DMS 273 treated with DMSO at 0.1 percent for 48 hours (cell line): ENCODE results near the gene CCDC136.

Source experiments
- DNase-seq: peaks from one replicate; lab custom pipeline; 2025; lab: John Stamatoyannopoulos, UW

Gene CCDC136

GRCh38 chr7:128831994-128832879, 40.5 kb downstream of the CCDC136 start:
- DNase-seq, result peak; percentile 93

- DNase-seq, result no peak
These were observed 41.0 kb downstream of the CCDC136 start for GRCh38 chr7:128832880-128833147.

DNA sequence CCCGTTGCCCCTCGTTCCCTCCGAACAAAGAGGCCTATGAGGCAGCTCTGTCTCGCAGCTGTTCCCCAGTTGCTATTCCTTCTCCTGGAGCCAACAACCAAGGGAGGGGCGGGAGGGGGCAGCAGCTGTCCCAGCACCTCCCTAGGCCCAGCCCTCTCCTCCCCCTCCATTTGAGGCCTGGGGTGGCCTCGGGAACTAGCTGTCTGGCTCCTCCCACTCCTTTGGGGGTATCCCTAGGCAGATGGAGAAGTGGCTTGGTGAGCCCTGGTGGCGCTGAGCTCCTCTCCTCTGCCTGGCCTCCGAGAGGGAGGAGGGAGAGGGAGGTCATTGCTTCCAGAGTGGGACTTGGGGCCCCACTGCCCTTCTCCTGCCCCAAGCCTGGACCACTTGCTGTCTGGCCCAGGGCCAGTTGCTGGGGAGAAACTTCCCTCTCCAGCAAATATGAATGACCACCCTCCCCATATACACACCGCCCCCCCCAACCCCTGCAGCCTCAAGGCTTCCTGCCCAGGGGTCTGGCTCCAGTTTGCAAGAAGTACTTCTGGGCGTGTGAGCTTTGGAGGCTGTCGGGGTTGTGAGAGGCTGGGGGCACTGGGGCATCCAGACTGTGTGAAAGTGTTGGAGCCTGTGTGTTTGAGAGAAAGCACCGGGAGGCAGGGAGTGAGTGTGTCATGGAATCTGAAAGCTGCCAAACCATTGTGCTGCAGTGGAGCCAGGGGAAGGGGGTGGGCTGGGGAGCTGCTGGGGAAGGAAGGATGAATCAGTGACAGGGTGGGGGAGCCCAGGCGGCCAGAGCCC, 41.6 kb downstream of the CCDC136 start:
- DNase-seq, result peak; percentile 98

DNA sequence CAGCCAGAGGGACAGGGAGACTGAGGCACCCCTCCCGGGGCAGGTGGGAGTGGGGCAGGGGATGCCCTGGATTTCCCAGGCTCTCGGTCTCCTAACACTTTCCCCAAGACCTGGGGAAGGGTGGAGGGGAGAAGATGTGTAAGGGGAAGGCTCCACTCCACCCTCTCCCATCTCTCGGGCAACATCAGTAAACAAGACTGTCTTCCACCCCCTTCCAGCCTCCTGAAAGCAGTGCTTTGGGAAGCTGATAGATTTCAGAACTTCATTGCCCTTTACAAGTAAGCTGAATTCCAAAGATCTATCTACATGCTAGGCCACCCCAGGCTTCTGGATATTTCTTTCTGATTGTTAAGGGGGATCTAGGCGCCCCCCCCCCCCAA, 42.2 kb downstream of the CCDC136 start:
- no peak for DNase-seq

DNA sequence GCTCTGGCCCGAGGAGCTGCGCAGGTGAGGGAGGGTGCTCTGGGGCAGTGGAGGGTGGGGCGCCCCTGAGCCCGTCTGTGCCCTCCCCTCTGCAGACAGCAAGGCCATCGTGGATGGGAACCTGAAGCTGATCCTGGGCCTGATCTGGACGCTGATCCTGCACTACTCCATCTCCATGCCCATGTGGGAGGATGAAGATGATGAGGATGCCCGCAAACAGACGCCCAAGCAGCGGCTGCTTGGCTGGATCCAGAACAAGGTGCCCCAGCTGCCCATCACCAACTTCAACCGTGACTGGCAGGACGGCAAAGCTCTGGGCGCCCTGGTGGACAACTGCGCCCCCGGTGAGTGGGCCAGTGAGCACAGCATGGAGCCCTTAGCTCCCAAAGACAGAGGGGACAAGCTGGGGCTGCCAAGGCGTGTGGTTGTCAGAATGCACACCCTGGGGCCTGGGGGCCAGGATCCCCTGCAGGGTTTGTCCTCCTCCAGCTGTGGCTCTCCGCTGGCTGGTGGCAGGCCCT, 43.5 kb downstream of the CCDC136 start:
- DNase-seq, result no peak

GRCh38 chr7:128835790-128836641, 44.2 kb downstream of the CCDC136 start:
- DNase-seq, result no peak

DNA sequence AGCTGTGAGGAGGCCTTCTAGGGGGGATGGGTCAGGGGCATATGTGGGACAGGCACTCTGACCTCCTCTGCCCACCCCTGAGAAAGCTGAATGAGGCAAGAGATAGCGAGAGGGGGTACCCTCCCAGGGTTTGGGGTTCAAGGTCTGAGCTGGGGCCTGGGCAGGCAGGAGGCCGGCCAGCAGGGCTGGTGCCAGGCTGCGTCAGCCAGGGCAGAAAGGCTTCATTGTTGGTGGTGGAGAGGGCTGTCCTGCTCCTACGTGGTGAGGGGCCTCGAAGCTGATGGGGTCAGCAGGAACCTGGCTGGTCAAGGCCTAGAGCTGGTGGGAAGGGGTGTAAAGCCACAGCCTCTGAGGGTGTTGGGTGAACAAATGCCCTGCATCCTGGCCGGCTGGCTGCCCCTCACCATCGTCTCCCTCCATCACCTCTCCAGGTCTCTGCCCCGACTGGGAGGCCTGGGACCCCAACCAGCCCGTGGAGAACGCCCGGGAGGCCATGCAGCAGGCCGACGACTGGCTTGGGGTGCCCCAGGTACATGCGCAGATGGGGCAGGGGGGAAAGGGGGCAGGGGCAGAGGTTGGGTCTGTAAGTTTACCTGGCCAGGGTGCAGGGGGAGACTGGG, 45.1 kb downstream of the CCDC136 start:
- no peak for DNase-seq

DNA sequence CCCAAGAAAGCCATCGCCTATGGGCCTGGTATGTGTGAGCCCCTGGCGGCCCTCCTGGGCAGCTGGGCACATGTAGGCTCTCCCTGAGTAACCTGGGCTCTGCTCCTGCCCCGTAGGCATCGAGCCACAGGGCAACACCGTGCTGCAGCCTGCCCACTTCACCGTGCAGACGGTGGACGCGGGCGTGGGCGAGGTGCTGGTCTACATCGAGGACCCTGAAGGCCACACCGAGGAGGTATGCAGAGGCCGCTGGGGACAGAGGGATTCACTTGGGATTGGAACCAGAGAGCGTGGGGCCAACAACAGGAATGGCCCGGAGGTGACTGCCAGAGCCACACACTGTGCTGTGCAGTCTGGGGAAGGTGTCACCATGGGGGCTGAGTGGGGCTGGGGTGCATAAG, 45.8 kb downstream of the CCDC136 start:
- DNase-seq, result no peak

DNA sequence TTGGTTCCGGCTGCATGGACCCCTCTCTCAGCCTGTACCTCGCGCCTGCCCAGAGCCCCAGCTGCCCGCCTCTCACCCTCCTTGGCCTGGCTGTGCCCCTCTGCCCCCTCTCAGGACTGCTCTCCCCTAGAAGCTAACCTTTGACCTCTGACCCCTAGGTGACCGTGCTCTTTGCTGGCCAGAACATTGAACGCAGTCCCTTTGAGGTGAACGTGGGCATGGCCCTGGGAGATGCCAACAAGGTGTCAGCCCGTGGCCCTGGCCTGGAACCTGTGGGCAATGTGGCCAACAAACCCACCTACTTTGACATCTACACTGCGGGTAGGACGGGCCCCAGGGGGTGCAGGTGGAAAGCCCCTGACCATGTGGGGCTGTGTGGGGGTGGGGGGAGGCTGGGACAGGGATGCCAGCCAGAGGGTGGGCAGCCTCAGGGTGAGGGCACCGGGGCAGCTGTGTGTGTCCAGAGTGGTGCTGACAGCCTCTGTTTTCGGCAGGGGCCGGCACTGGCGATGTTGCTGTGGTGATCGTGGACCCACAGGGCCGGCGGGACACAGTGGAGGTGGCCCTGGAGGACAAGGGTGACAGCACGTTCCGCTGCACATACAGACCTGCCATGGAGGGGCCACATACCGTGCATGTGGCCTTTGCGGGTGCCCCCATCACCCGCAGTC, 46.5 kb downstream of the CCDC136 start:
- DNase-seq, result no peak

GRCh38 chr7:128838981-128839731, 47.4 kb downstream of the CCDC136 start:
- DNase-seq, result no peak

- DNase-seq, result no peak
These were observed 48.0 kb downstream of the CCDC136 start for GRCh38 chr7:128839751-128840177.

DNA sequence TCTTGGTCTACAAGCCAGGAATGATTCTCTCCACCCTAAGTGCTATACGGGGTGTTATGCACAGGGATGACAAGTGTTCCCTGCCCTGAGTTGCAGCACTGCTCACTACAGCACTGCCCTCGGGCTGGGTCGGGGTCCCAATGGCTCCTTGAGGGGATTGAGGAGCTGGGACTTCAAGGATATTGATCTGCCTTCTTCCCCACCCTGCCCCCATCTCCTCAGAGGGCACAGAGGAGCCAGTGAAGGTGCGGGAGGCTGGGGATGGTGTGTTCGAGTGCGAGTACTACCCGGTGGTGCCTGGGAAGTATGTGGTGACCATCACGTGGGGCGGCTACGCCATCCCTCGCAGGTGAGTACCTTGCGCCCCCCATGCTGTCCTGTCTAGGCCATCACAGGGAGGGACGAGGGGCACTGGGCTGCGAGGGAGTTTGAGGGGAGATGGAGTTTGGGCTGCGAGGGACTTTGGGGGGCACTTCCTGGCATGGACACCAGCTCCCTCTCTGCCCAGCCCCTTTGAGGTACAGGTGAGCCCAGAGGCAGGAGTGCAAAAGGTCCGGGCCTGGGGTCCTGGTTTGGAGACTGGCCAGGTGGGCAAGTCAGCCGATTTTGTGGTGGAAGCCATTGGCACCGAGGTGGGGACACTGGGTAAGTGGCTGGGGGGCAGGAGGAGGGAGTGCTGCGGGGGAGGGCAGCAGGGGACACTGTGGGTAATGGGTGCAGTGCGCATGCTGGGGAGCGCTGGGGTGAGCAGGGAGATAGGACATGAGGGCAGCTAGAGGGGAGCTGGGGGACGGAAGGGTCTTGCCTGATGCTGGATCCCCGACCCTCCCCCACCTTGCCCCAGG, 48.8 kb downstream of the CCDC136 start:
- DNase-seq, result no peak

- no peak for DNase-seq
These were observed 49.5 kb downstream of the CCDC136 start for GRCh38 chr7:128841171-128841690.

GRCh38 chr7:128841921-128842673, 50.3 kb downstream of the CCDC136 start:
- no peak for DNase-seq

GRCh38 chr7:128842674-128843641, 51.2 kb downstream of the CCDC136 start:
- no peak for DNase-seq

DNA sequence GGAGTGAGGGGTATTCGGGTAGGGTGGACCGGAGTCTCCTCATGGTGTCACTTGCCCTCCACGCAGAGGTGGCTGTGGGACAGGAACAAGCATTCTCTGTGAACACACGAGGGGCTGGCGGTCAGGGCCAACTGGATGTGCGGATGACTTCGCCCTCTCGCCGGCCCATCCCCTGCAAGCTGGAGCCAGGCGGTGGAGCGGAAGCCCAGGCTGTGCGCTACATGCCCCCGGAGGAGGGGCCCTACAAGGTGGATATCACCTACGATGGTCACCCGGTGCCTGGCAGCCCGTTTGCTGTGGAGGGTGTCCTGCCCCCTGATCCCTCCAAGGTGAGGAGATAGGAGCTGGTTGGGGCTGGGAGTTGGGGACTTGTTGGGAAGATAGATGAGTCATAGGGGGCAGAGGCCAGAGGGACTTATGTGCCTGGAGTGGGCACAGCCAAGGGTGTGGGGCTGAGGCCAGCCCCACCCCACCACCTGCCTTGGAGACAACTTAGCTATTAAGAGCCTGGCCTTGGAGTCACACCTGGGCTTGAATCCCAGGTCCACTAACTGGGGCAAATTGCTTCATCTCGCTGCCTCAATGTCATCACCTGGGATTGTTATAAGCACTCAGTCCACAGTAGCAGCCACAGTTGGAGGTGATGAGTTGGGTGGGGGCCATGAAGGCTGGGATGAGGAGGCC, 52.3 kb downstream of the CCDC136 start:
- no peak for DNase-seq
